HL-60 (cell line): ENCODE measurements around the gene COASY.

Source experiments
- CTCF ChIP-seq: IDR thresholded peaks from one replicate; pipeline ENCODE4 v1.5.1; 2011; ENCODE audit warnings: low read length, control low read depth, inconsistent platforms; ENCODE audit not compliant: insufficient read depth
- GABPA ChIP-seq: IDR thresholded peaks from 2 replicates; pipeline ENCODE4 v1.6.1; 2012; ENCODE audit warnings: low read depth
- POLR2AphosphoS5 ChIP-seq: IDR thresholded peaks from 2 replicates; pipeline ENCODE4 v1.6.1; 2012; ENCODE audit warnings: low read depth
- REST ChIP-seq: IDR thresholded peaks from 2 replicates; pipeline ENCODE4 v1.6.1; 2012; ENCODE audit warnings: low read depth; ENCODE audit not compliant: insufficient replicate concordance
- SPI1 ChIP-seq: IDR thresholded peaks from 2 replicates; pipeline ENCODE4 v1.6.1; 2012; ENCODE audit warnings: low read depth, mild to moderate bottlenecking, borderline replicate concordance

GRCh38 chr17:42560246-42560645 lies 1.7 kb upstream of the COASY start:
- TF ChIP-seq POLR2AphosphoS5 (no peak), REST (no peak), CTCF (no peak), GABPA (no peak), SPI1 (no peak)
